ENCODE results near the gene TACC2. TPM values are rescaled to one million over a fixed set of nuclear protein-coding genes. Genes with fewer than 3 reads are reported as not detected.

TACC2 gene
- total and polyA plus RNA-seq, 4 donors: 43.3 to 309 (median 127) TPM

DNA sequence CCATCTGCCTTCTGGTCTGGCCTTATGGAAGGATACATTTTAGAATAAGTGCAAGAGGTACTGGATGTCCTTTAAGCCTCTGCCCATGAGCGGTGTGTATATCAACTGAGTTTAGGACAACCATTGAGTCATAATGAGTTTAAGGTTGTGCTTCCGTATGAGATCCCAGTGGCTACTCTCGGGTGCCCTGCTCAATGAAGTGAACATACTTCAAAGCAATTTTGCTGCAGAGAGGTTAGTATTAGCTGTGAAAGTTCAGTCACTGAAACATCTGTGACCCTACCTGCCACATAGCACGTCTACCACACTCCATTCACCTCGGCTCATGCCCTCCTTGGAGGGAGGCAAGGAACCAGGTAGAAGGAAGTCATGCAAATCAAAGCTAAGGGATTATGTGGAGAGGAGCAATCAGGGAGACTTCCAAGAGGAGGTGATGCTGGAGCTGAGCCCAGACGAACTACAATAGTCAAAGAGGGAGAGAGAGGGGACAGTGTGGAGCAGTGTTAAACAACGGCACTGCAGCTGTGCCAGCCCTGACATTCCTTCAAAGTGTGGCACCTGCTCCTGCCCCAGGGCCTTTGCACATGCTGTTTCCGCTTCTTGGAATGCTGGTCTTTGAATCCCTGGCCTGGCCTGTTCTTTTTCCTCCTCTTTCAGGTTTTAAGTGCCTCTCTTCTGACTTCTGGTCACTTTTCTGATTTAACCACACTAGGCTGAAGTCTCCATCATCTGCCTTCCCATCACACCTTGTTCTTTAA is 307.6 kb downstream of the TACC2 start:
- Histone ChIP-seq H3K27me3 (ENCODE audit: control insufficient read depth in 3 of 3, insufficient read depth in 3 of 3, low read length in 2 of 3) (no peaks in the 10 kb centered on the region), H3K4me1 (ENCODE audit: control insufficient read depth in 5 of 5, insufficient read depth in 5 of 5, low read length in 5 of 5) (no peaks in the 10 kb centered on the region), H3K27ac (ENCODE audit: low read depth in 1 of 2, low read length in 1 of 2) (no peak overlapping the region), H3K9ac (ENCODE audit: insufficient read depth in 1 of 2, low read length in 2 of 2) (no peak overlapping the region), H3K4me3 (no peak overlapping the region), H3K9me3 (ENCODE audit: control insufficient read depth in 4 of 4, insufficient read depth in 3 of 4, low read length in 3 of 4) (no peaks in the 10 kb centered on the region), H3K36me3 (ENCODE audit: control insufficient read depth in 4 of 4, insufficient read depth in 4 of 4, low read length in 4 of 4) (no peaks in the 10 kb centered on the region)
- TF ChIP-seq, protein P1, sequence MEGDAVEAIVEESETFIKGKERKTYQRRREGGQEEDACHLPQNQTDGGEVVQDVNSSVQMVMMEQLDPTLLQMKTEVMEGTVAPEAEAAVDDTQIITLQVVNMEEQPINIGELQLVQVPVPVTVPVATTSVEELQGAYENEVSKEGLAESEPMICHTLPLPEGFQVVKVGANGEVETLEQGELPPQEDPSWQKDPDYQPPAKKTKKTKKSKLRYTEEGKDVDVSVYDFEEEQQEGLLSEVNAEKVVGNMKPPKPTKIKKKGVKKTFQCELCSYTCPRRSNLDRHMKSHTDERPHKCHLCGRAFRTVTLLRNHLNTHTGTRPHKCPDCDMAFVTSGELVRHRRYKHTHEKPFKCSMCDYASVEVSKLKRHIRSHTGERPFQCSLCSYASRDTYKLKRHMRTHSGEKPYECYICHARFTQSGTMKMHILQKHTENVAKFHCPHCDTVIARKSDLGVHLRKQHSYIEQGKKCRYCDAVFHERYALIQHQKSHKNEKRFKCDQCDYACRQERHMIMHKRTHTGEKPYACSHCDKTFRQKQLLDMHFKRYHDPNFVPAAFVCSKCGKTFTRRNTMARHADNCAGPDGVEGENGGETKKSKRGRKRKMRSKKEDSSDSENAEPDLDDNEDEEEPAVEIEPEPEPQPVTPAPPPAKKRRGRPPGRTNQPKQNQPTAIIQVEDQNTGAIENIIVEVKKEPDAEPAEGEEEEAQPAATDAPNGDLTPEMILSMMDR (IDR thresholded peaks at IDR 0.05; ENCODE audit: control extremely low read depth, extremely low read depth): no peak
- WGBS, 2 donors: 78 to 82% methylated on average over 8 of the region's 8 CpGs
- no peak for ATAC-seq (ENCODE audit: insufficient read depth, low FRiP score)
- DNase-seq: no peak

DNA sequence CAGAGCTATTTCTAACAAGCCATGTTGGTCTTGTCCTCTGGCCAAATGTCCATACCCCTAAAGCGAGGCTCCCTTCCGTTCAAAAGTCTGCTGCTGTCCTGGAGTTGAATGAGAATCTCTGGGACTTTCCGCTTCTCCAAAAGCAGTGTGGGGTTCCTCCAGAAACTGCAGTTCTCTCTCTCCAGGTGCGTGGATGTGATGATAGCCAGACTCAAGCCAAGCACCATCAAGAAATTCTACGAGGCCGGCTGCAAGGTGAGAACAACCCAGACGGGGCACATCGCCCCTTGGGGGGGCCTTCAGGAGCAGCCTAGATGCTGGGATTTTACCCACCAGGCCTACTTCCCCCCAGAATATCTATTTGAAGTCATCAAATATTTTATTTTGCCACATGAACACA is 308.6 kb downstream of the TACC2 start:
- no peak overlapping the region for H3K9ac ChIP-seq (ENCODE audit: insufficient read depth in 1 of 2, low read length in 2 of 2)
- ATAC-seq (ENCODE audit: insufficient read depth, low FRiP score) (no peak), DNase-seq (no peak)
- H3K4me3 ChIP-seq: no peak overlapping the region
- TF ChIP-seq, protein P1 (IDR thresholded peaks at IDR 0.05; ENCODE audit: control extremely low read depth, extremely low read depth): no peak
- no peaks in the 10 kb centered on the region for H3K36me3 ChIP-seq (ENCODE audit: control insufficient read depth in 4 of 4, insufficient read depth in 4 of 4, low read length in 4 of 4)
- whole genome bisulfite sequencing, 2 donors: 86% methylated on average over 8 of the region's 8 CpGs
- no peaks in the 10 kb centered on the region for H3K9me3 ChIP-seq (ENCODE audit: control insufficient read depth in 4 of 4, insufficient read depth in 3 of 4, low read length in 3 of 4)
- H3K27me3 ChIP-seq (ENCODE audit: control insufficient read depth in 3 of 3, insufficient read depth in 3 of 3, low read length in 2 of 3): no peaks in the 10 kb centered on the region
- H3K27ac ChIP-seq (ENCODE audit: low read depth in 1 of 2, low read length in 1 of 2): no peak overlapping the region
- H3K4me1 ChIP-seq (ENCODE audit: control insufficient read depth in 5 of 5, insufficient read depth in 5 of 5, low read length in 5 of 5): no peaks in the 10 kb centered on the region

DNA sequence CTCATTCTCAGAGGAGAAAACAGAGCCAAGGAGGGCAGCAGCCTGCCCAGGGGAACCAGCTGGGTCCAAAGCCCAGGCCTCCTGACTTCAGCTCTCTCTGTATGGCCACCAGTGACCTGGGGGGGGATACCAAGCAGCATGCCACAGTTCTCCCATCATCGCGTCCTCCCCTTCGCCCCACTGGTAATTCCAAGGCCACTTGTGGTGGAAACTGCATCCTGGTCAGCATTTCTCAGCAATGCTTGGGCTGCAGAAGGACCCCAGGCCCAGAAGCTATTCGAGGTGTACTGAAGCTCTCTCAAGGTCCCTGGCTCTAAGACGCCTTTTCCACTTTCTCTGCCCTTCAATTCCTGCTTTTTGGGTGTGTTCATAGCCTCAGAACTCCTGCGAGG is 309.2 kb downstream of the TACC2 start:
- Histone ChIP-seq H3K4me3 (no peak overlapping the region), H3K27ac (ENCODE audit: low read depth in 1 of 2, low read length in 1 of 2) (no peak overlapping the region), H3K4me1 (ENCODE audit: control insufficient read depth in 5 of 5, insufficient read depth in 5 of 5, low read length in 5 of 5) (no peaks in the 10 kb centered on the region), H3K27me3 (ENCODE audit: control insufficient read depth in 3 of 3, insufficient read depth in 3 of 3, low read length in 2 of 3) (no peaks in the 10 kb centered on the region), H3K36me3 (ENCODE audit: control insufficient read depth in 4 of 4, insufficient read depth in 4 of 4, low read length in 4 of 4) (no peaks in the 10 kb centered on the region), H3K9me3 (ENCODE audit: control insufficient read depth in 4 of 4, insufficient read depth in 3 of 4, low read length in 3 of 4) (no peaks in the 10 kb centered on the region), H3K9ac (ENCODE audit: insufficient read depth in 1 of 2, low read length in 2 of 2) (no peak overlapping the region)
- ATAC-seq (ENCODE audit: insufficient read depth, low FRiP score): no peak
- WGBS, 2 donors: 80 to 87% methylated on average over 6 of the region's 6 CpGs
- TF ChIP-seq, protein P1 (IDR thresholded peaks at IDR 0.05; ENCODE audit: control extremely low read depth, extremely low read depth): no peak
- no peak for DNase-seq

Data from lung (tissue), 12 donors.